Measurements from ENCODE around the gene SMCP. TPM values are rescaled to one million over a fixed set of nuclear protein-coding genes. Genes with fewer than 3 reads are reported as not detected.

Gene SMCP
- total RNA-seq, 1 donor from 2014 or later = not detected

DNA sequence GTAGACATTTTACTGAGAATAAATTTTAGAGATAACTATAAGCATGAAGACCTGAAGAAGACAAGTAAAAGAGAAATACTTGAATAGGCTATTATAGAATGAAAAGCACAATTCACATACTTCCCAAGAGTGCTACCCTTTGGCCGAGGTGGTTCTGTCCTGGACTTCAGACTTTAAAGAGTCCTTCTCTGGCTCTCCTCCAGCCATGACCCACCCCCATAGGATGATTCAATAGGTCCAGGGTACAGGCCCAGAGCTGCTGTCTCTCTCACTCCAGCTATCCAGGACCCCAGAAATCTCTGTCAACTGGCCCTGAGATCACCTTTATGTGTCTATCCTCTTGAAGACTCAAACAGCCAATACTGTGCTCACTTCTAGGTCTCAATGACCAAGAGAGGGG lies 1.3 kb upstream of the SMCP start:
- peaks cover 2% of the 10 kb centered on the region for H3K9me3 Mint-ChIP-seq (ENCODE audit: unreplicated experiment)
- FAIRE-seq = no peak
- Histone ChIP-seq H3K36me3 (ENCODE audit: insufficient read depth, low read length) (no peaks in the 10 kb centered on the region), H3K27me3 (ENCODE audit: insufficient read depth, low read length) (no peaks in the 10 kb centered on the region), H3K79me2 (ENCODE audit: insufficient read depth, low read length) (no peaks in the 10 kb centered on the region), H3K9ac (ENCODE audit: low read length) (no peak overlapping the region), H3K4me2 (ENCODE audit: low read length) (no peak overlapping the region), H4K20me1 (ENCODE audit: insufficient read depth, low read length) (no peaks in the 10 kb centered on the region), H3K9me3 (ENCODE audit: insufficient read depth, low read depth, low read length) (no peaks in the 10 kb centered on the region), H2AFZ (ENCODE audit: low read depth, low read length) (no peak overlapping the region), H3K4me1 (ENCODE audit: insufficient read depth, low read length) (no peaks in the 10 kb centered on the region), H3K27ac (ENCODE audit: low read depth, low read length) (no peak overlapping the region), H3K4me3 (ENCODE audit: insufficient read depth, low read depth, low read length) (no peak overlapping the region)
- no peak overlapping the region for H3K27ac Mint-ChIP-seq (ENCODE audit: unreplicated experiment)
- H3K27me3 Mint-ChIP-seq (ENCODE audit: low read depth, unreplicated experiment) = peaks cover 6% of the 10 kb centered on the region
- no peak overlapping the region for H3K4me3 Mint-ChIP-seq (ENCODE audit: unreplicated experiment)
- TF ChIP-seq, protein P1, sequence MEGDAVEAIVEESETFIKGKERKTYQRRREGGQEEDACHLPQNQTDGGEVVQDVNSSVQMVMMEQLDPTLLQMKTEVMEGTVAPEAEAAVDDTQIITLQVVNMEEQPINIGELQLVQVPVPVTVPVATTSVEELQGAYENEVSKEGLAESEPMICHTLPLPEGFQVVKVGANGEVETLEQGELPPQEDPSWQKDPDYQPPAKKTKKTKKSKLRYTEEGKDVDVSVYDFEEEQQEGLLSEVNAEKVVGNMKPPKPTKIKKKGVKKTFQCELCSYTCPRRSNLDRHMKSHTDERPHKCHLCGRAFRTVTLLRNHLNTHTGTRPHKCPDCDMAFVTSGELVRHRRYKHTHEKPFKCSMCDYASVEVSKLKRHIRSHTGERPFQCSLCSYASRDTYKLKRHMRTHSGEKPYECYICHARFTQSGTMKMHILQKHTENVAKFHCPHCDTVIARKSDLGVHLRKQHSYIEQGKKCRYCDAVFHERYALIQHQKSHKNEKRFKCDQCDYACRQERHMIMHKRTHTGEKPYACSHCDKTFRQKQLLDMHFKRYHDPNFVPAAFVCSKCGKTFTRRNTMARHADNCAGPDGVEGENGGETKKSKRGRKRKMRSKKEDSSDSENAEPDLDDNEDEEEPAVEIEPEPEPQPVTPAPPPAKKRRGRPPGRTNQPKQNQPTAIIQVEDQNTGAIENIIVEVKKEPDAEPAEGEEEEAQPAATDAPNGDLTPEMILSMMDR (IDR thresholded peaks at IDR 0.05; ENCODE audit: insufficient read depth, low read depth, low read length) = no peak
- no peak for TF ChIP-seq EZH2 (IDR thresholded peaks at IDR 0.05; ENCODE audit: insufficient read depth, low read length)
- H3K4me1 Mint-ChIP-seq (ENCODE audit: low read depth, unreplicated experiment) = peaks cover 1% of the 10 kb centered on the region
- no peak for DNase-seq (ENCODE audit: low read depth)
- no peaks in the 10 kb centered on the region for H3K36me3 Mint-ChIP-seq (ENCODE audit: low read depth, unreplicated experiment)

DNA sequence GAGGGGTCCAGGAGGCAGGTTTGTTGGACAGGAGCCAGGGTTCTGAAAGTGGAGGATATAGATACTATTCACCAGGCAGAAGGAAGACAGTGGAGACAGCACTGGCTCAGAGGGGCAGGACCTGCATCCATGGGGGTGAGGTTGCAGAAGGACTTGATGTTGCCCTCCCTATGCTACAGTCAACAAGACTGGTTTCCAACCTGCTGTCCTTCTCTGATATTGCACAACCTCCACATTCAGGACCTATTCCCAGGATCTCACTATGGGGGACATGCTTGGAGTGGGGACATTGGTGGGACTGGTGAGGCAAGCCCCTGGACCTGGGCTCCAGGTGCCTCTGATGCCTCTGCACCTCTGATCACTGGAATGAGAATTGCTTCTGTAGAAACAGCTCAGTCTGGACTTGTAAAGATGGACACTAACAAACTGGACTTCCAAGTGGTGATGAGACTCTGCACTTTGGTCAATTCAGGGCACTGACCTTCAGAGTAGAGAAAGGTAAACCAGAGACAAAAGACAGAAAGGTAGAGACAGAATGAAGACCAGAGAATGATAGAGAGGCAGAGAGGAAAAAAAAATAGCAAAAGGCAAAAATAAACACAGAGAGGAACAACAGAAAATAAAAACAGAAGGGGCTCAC lies 1.6 kb downstream of the SMCP start:
- no peak for DNase-seq (ENCODE audit: low read depth)
- no peaks in the 10 kb centered on the region for H3K79me2 ChIP-seq (ENCODE audit: insufficient read depth, low read length)
- H3K4me1 ChIP-seq (ENCODE audit: insufficient read depth, low read length) = no peaks in the 10 kb centered on the region
- Mint-ChIP-seq H3K27ac (ENCODE audit: unreplicated experiment) (no peak overlapping the region), H3K4me3 (ENCODE audit: unreplicated experiment) (no peak overlapping the region), H3K4me1 (ENCODE audit: low read depth, unreplicated experiment) (peaks cover 3% of the 10 kb centered on the region), H3K9me3 (ENCODE audit: unreplicated experiment) (peaks cover 2% of the 10 kb centered on the region), H3K36me3 (ENCODE audit: low read depth, unreplicated experiment) (no peaks in the 10 kb centered on the region), H3K27me3 (ENCODE audit: low read depth, unreplicated experiment) (peaks cover 2% of the 10 kb centered on the region)
- TF ChIP-seq EZH2 (IDR thresholded peaks at IDR 0.05; ENCODE audit: insufficient read depth, low read length) = no peak
- TF ChIP-seq, protein P1 (IDR thresholded peaks at IDR 0.05; ENCODE audit: insufficient read depth, low read depth, low read length) = no peak
- no peak overlapping the region for H3K9ac ChIP-seq (ENCODE audit: low read length)
- H3K4me2 ChIP-seq (ENCODE audit: low read length) = no peak overlapping the region
- H3K27ac ChIP-seq (ENCODE audit: low read depth, low read length) = no peak overlapping the region
- no peaks in the 10 kb centered on the region for H3K9me3 ChIP-seq (ENCODE audit: insufficient read depth, low read depth, low read length)
- FAIRE-seq = no peak
- H3K27me3 ChIP-seq (ENCODE audit: insufficient read depth, low read length) = no peaks in the 10 kb centered on the region
- no peaks in the 10 kb centered on the region for H4K20me1 ChIP-seq (ENCODE audit: insufficient read depth, low read length)
- H3K36me3 ChIP-seq (ENCODE audit: insufficient read depth, low read length) = no peaks in the 10 kb centered on the region
- H2AFZ ChIP-seq (ENCODE audit: low read depth, low read length) = no peak overlapping the region
- no peak overlapping the region for H3K4me3 ChIP-seq (ENCODE audit: insufficient read depth, low read depth, low read length)

DNA sequence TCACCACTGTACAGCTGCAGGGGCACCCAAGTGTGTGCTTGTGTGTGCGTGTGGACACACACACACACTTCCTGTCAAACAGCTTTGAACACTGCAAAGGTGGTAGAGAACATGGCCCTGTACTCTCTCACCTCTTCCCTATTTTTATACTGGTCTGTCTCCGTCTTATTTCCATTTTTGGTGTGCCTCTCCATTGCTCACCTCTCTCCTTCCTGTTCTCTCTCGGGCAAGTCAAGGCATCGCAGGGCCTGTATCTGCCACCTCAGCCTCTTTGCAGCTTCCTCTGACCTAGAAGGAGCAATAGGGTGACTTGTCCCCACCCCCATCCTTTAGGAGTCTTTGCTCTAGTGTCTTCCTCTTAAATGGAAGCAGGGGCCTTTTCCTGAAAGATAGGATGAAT lies 2.2 kb downstream of the SMCP start:
- no peak overlapping the region for H3K27ac ChIP-seq (ENCODE audit: low read depth, low read length)
- no peak overlapping the region for H3K4me2 ChIP-seq (ENCODE audit: low read length)
- Mint-ChIP-seq H3K4me1 (ENCODE audit: low read depth, unreplicated experiment) (peaks cover 7% of the 10 kb centered on the region), H3K9me3 (ENCODE audit: unreplicated experiment) (peaks cover 2% of the 10 kb centered on the region), H3K27ac (ENCODE audit: unreplicated experiment) (peak overlapping the region; percentile 35), H3K27me3 (ENCODE audit: low read depth, unreplicated experiment) (peaks cover 2% of the 10 kb centered on the region), H3K36me3 (ENCODE audit: low read depth, unreplicated experiment) (no peaks in the 10 kb centered on the region), H3K4me3 (ENCODE audit: unreplicated experiment) (no peak overlapping the region)
- no peaks in the 10 kb centered on the region for H3K9me3 ChIP-seq (ENCODE audit: insufficient read depth, low read depth, low read length)
- no peaks in the 10 kb centered on the region for H3K4me1 ChIP-seq (ENCODE audit: insufficient read depth, low read length)
- FAIRE-seq = no peak
- DNase-seq (ENCODE audit: low read depth) = no peak
- H3K4me3 ChIP-seq (ENCODE audit: insufficient read depth, low read depth, low read length) = no peak overlapping the region
- H4K20me1 ChIP-seq (ENCODE audit: insufficient read depth, low read length) = no peaks in the 10 kb centered on the region
- TF ChIP-seq, protein P1 (IDR thresholded peaks at IDR 0.05; ENCODE audit: insufficient read depth, low read depth, low read length) = no peak
- no peak for TF ChIP-seq EZH2 (IDR thresholded peaks at IDR 0.05; ENCODE audit: insufficient read depth, low read length)
- no peaks in the 10 kb centered on the region for H3K79me2 ChIP-seq (ENCODE audit: insufficient read depth, low read length)
- no peaks in the 10 kb centered on the region for H3K27me3 ChIP-seq (ENCODE audit: insufficient read depth, low read length)
- H3K36me3 ChIP-seq (ENCODE audit: insufficient read depth, low read length) = no peaks in the 10 kb centered on the region
- H2AFZ ChIP-seq (ENCODE audit: low read depth, low read length) = no peak overlapping the region
- H3K9ac ChIP-seq (ENCODE audit: low read length) = no peak overlapping the region

Measured in astrocyte (in vitro differentiated cells and primary cell).